ENCODE data around the gene FIBCD1.

Gene FIBCD1

GRCh38 chr9:130980526-130980925, 41.5 kb upstream of the FIBCD1 start:
- no peak for DNase-seq (ENCODE audit: low read depth)
- no peak overlapping the region for H3K4me3 ChIP-seq (ENCODE audit: low read length)
- TF ChIP-seq CTCF (conservative IDR thresholded peaks at IDR 0.05; ENCODE audit: low read depth, low read length): no peak

GRCh38 chr9:130979591-130980385, 40.7 kb upstream of the FIBCD1 start:
- no peak for TF ChIP-seq CTCF (conservative IDR thresholded peaks at IDR 0.05; ENCODE audit: low read depth, low read length)
- H3K4me3 ChIP-seq (ENCODE audit: low read length): no peak overlapping the region

GRCh38 chr9:130977811-130978221, 38.8 kb upstream of the FIBCD1 start:
- no peak for DNase-seq (ENCODE audit: low read depth)
- no peak for TF ChIP-seq CTCF (conservative IDR thresholded peaks at IDR 0.05; ENCODE audit: low read depth, low read length)

More at GRCh38 chr9:130979591-130980385, 40.7 kb upstream of the FIBCD1 start:
- no peak for DNase-seq (ENCODE audit: low read depth)

GRCh38 chr9:130975932-130976841, 37.1 kb upstream of the FIBCD1 start:
- no peak for DNase-seq (ENCODE audit: low read depth)
- H3K4me3 ChIP-seq (ENCODE audit: low read length): no peak overlapping the region
- TF ChIP-seq CTCF (conservative IDR thresholded peaks at IDR 0.05; ENCODE audit: low read depth, low read length): no peak

More at GRCh38 chr9:130977811-130978221, 38.8 kb upstream of the FIBCD1 start:
- no peak overlapping the region for H3K4me3 ChIP-seq (ENCODE audit: low read length)

DNA sequence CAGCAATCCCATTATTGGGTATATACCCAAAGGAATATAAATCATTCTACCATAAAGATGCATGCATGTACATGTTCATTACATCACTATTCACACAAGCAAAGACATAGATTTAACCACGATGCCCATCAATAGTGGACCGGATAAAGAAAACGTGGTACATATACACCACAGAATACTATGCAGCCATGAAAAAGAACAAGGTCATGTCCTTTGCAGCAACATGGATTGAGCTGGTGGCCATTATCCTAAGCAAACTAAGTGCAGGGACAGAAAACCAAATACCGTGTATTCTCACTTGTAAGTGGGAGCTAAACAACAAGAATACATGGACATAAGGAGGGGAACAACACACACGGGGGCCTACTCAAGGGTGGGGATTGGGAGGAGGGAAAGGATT, 36.1 kb upstream of the FIBCD1 start:
- no peak for TF ChIP-seq CTCF (conservative IDR thresholded peaks at IDR 0.05; ENCODE audit: low read depth, low read length)
- DNase-seq (ENCODE audit: low read depth): no peak
- H3K4me3 ChIP-seq (ENCODE audit: low read length): no peak overlapping the region

DNA sequence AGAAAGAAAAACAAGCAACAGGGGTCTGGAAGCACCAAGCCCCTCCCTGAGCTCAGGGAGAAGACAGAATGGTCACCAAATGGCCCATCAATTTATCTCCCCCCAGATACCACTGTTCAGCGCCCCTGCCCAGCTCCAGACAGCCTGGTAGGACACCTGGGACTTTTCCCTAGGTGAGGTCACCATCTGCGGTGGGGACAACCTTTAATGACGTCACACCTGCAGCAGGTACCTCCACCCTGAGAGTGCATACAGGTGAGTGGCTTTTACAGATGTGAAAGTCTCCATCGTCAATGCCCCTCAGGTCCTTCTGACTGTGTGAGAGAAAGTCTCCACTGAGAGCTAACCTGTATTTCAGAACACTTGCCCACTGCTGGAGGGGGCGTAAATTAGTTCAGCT, 35.6 kb upstream of the FIBCD1 start:
- no peak for DNase-seq (ENCODE audit: low read depth)
- no peak overlapping the region for H3K4me3 ChIP-seq (ENCODE audit: low read length)
- no peak for TF ChIP-seq CTCF (conservative IDR thresholded peaks at IDR 0.05; ENCODE audit: low read depth, low read length)

Measured in retinal pigment epithelial cell (primary cell).